ENCODE data around the gene FAM120A. TPM values are rescaled to one million over a fixed set of nuclear protein-coding genes. Genes with fewer than 3 reads are reported as not detected.

FAM120A gene
- total and polyA plus RNA-seq, 2 of the 13 experiments (the other 11 are each of a cell fraction or from before 2014, with no cell fraction given) = 41.3 to 44.4 TPM

DNA sequence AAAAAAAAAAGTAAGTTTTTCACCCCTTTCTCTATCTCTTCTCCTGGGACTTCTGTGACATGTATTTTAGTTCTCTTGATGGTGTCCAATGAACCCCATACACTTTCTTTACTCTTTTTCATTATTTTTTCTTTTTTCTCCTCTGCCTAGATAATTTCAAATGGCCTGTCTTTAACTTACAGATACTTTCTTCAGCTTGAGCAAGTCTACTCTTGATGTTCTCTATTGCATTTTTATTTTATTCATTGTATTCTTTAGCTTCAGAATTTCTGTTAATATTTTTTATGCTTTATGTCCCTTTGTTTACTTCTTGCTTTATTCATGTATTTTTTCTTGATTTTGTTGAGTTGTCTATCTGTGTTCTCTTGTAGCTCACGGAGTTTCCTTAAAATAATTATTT is 32.5 kb upstream of the FAM120A start:
- DNase-seq (ENCODE audit: low spot score) = no peak
- no peak for FAIRE-seq
- ATAC-seq = no peak
- Histone ChIP-seq H3K4me1 (ENCODE audit: insufficient read depth, low read length) (no peaks in the 10 kb centered on the region), H3K79me2 (ENCODE audit: insufficient read depth, low read length) (no peaks in the 10 kb centered on the region), H3K27ac (ENCODE audit: extremely low read length, insufficient read depth, low read length) (no peak overlapping the region), H3K4me2 (ENCODE audit: low read depth, low read length) (no peak overlapping the region), H3K9ac (ENCODE audit: insufficient read depth, low read depth, low read length) (no peak overlapping the region), H4K20me1 (ENCODE audit: insufficient read depth, low read length) (no peaks in the 10 kb centered on the region), H3K4me3 (replicated peaks in 1 of 3; ENCODE audit: insufficient read depth in 1 of 3, low read depth in 2 of 3, low read length in 3 of 3) (no peak overlapping the region), H3K36me3 (replicated peaks in 1 of 2; ENCODE audit: control insufficient read depth in 1 of 2, insufficient read depth in 2 of 2, low read length in 2 of 2) (no peaks in the 10 kb centered on the region), H3K9me3 (ENCODE audit: low read length) (no peaks in the 10 kb centered on the region; the same call in none of the 2 replicates), H2AFZ (ENCODE audit: low read length) (no peak overlapping the region), H3K27me3 (ENCODE audit: control insufficient read depth in 1 of 2, insufficient read depth in 2 of 2, low read length in 2 of 2) (no peaks in the 10 kb centered on the region)
- TF ChIP-seq ZKSCAN1 (IDR thresholded peaks at IDR 0.05; ENCODE audit: low read length) = no peak
- TF ChIP-seq ZNF160 (CRISPR knock-in tag; IDR thresholded peaks at IDR 0.05) = peak; percentile 81; the same call in 1 of the 2 replicates
- TF ChIP-seq, protein P1, sequence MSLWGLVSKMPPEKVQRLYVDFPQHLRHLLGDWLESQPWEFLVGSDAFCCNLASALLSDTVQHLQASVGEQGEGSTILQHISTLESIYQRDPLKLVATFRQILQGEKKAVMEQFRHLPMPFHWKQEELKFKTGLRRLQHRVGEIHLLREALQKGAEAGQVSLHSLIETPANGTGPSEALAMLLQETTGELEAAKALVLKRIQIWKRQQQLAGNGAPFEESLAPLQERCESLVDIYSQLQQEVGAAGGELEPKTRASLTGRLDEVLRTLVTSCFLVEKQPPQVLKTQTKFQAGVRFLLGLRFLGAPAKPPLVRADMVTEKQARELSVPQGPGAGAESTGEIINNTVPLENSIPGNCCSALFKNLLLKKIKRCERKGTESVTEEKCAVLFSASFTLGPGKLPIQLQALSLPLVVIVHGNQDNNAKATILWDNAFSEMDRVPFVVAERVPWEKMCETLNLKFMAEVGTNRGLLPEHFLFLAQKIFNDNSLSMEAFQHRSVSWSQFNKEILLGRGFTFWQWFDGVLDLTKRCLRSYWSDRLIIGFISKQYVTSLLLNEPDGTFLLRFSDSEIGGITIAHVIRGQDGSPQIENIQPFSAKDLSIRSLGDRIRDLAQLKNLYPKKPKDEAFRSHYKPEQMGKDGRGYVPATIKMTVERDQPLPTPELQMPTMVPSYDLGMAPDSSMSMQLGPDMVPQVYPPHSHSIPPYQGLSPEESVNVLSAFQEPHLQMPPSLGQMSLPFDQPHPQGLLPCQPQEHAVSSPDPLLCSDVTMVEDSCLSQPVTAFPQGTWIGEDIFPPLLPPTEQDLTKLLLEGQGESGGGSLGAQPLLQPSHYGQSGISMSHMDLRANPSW (CRISPR knock-in tag; IDR thresholded peaks at IDR 0.05; ENCODE audit: borderline replicate concordance) = no peak
- in situ Hi-C loops (cut with HindIII; ENCODE audit: extremely low pct_ligation_motif_present, low pct_unique_long_range_greater_than_20kb) = no loop called here
- CTCF ChIA-PET (ENCODE audit: low intra/inter-chr PET ratio, low total read pairs) = no interaction called here
- POLR2A ChIA-PET = no interaction called here
- WGBS (ENCODE audit: low lambda C conversion rate) = 6% methylated on average over 1 of the region's 1 CpG
- BruUV-seq (replicated peaks) = no TSS peak
- intact Hi-C loops (cut with micrococcal nuclease; ENCODE audit: unreplicated experiment) = no loop called here

DNA sequence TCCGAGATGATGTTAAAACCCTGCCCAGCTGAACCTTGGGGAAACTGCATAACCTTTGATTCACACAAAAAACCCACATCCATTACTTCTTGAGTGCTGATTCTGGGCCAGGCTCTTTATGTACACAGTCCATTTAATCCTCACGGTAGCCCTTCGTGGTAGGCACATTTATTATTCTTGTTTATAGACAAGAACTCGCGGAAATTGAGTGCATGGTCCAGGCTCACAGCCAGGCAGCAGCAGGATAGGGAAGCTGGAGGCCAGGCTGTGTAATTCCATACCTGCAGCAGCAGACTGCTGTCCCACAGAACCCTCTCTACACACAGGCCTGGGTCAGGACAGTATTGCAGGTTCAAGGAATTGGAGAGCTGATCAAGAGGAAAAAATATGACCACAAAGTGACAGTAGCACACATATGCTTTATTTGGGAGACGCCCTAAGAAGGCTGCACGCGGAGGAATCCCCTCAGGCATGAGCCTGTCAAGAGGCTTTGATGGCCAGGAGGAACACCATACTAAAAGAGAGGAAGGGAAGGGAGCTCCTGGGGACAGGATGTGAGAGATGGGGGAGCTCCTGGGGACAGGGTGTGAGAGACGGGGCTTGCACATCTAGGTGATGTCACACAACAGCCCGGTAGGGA is 28.4 kb upstream of the FAM120A start:
- Histone ChIP-seq H2AFZ (ENCODE audit: low read length) (peak overlapping the region; percentile 16), H3K36me3 (replicated peaks in 1 of 2; ENCODE audit: control insufficient read depth in 1 of 2, insufficient read depth in 2 of 2, low read length in 2 of 2) (no peaks in the 10 kb centered on the region), H3K27me3 (ENCODE audit: control insufficient read depth in 1 of 2, insufficient read depth in 2 of 2, low read length in 2 of 2) (no peaks in the 10 kb centered on the region; a peak in 1 of 5 replicates), H3K9ac (ENCODE audit: insufficient read depth, low read depth, low read length) (no peak overlapping the region), H3K4me3 (replicated peaks in 1 of 3; ENCODE audit: insufficient read depth in 1 of 3, low read depth in 2 of 3, low read length in 3 of 3) (no peak overlapping the region), H3K79me2 (ENCODE audit: insufficient read depth, low read length) (no peaks in the 10 kb centered on the region), H3K4me2 (ENCODE audit: low read depth, low read length) (no peak overlapping the region), H4K20me1 (ENCODE audit: insufficient read depth, low read length) (no peaks in the 10 kb centered on the region), H3K27ac (ENCODE audit: extremely low read length, insufficient read depth, low read length) (no peak overlapping the region), H3K9me3 (ENCODE audit: low read length) (no peaks in the 10 kb centered on the region; the same call in none of the 2 replicates), H3K4me1 (ENCODE audit: insufficient read depth, low read length) (no peaks in the 10 kb centered on the region)
- ChIA-PET CTCF (ENCODE audit: low intra/inter-chr PET ratio, low total read pairs) (no interaction called here), POLR2A (no interaction called here)
- 38% methylated on average over 10 of the region's 10 CpGs for WGBS (ENCODE audit: low lambda C conversion rate)
- FAIRE-seq (no peak), DNase-seq (ENCODE audit: low spot score) (no peak), ATAC-seq (no peak)
- in situ Hi-C loops (cut with HindIII; ENCODE audit: extremely low pct_ligation_motif_present, low pct_unique_long_range_greater_than_20kb) = no loop called here
- no TSS peak for BruUV-seq (replicated peaks)
- intact Hi-C loops (cut with micrococcal nuclease; ENCODE audit: unreplicated experiment) = loop anchor here (10.0 kb wide), 1 partner anchor 268 kb away; no protein-coding TSS in a partner anchor
- TF ChIP-seq IKZF4 (CRISPR knock-in tag; IDR thresholded peaks at IDR 0.05; ENCODE audit: borderline replicate concordance, low read depth, not compliant biosample characterization) (no peak), MYNN (CRISPR knock-in tag; IDR thresholded peaks at IDR 0.05; ENCODE audit: low read depth) (no peak), EZH2 (conservative IDR thresholded peaks at IDR 0.05; ENCODE audit: low read depth, low read length) (no peak), MBNL3 (CRISPR knock-in tag; conservative IDR thresholded peaks at IDR 0.05) (no peak), ZNF431 (CRISPR knock-in tag; IDR thresholded peaks at IDR 0.05; ENCODE audit: borderline replicate concordance, low read depth) (no peak)
- TF ChIP-seq, protein P2, sequence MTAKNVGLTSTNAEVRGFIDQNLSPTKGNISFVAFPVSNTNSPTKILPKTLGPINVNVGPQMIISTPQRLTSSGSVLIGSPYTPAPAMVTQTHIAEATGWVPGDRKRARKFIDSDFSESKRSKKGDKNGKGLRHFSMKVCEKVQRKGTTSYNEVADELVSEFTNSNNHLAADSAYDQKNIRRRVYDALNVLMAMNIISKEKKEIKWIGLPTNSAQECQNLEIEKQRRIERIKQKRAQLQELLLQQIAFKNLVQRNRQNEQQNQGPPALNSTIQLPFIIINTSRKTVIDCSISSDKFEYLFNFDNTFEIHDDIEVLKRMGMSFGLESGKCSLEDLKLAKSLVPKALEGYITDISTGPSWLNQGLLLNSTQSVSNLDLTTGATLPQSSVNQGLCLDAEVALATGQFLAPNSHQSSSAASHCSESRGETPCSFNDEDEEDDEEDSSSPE (CRISPR knock-in tag; IDR thresholded peaks at IDR 0.05) = no peak
- TF ChIP-seq, protein P3, sequence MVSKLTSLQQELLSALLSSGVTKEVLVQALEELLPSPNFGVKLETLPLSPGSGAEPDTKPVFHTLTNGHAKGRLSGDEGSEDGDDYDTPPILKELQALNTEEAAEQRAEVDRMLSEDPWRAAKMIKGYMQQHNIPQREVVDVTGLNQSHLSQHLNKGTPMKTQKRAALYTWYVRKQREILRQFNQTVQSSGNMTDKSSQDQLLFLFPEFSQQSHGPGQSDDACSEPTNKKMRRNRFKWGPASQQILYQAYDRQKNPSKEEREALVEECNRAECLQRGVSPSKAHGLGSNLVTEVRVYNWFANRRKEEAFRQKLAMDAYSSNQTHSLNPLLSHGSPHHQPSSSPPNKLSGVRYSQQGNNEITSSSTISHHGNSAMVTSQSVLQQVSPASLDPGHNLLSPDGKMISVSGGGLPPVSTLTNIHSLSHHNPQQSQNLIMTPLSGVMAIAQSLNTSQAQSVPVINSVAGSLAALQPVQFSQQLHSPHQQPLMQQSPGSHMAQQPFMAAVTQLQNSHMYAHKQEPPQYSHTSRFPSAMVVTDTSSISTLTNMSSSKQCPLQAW (CRISPR knock-in tag; IDR thresholded peaks at IDR 0.05) = no peak

Data from HepG2 (cell line).